Sigmoid colon (tissue), 7 donors: ENCODE results near the gene PLAC9. TPM values are rescaled to one million over a fixed set of nuclear protein-coding genes. Genes with fewer than 3 reads are reported as not detected.

Experiments
- DNase-seq: peaks from one replicate; pipeline ENCODE4 v3.0.0-alpha.2; 2019
- H3K27ac ChIP-seq, 4 donors: fragments of 200-600 bp; sonication (generic); one replicate each; pipeline ENCODE4 v1.5.1; 2016 to 2019; ENCODE audit warnings: mild to moderate bottlenecking in 1 of 4
- H3K27me3 ChIP-seq, 3 donors: fragments of 200-600 bp; sonication (generic); one replicate each; pipeline ENCODE4 v1.5.1; 2019; ENCODE audit warnings: mild to moderate bottlenecking in 1 of 3
- H3K36me3 ChIP-seq, 4 donors: fragments of 200-600 bp; sonication (generic); one replicate each; pipeline ENCODE4 v1.5.1; 2016 to 2019
- H3K4me1 ChIP-seq, 4 donors: fragments of 200-600 bp; sonication (generic); one replicate each; pipeline ENCODE4 v1.5.1; 2017 to 2019
- H3K4me3 ChIP-seq, 4 donors: fragments of 200-600 bp; sonication (generic); one replicate each; pipeline ENCODE4 v1.5.1; 2017 to 2019; ENCODE audit warnings: mild to moderate bottlenecking in 2 of 4, moderate library complexity in 1 of 4
- H3K9me3 ChIP-seq, 4 donors: fragments of 200-600 bp in 3 of 4; sonication (generic) in 3 of 4; one replicate each; pipeline versions ENCODE4 v1.5.1 to v1.6.1; 2013 to 2019
- CTCF ChIP-seq, 4 experiments: fragments of 450-650 bp in 3 of 4; fragments of 200-600 bp in 1 of 4; IDR thresholded peaks; one replicate each; pipeline ENCODE4 v1.5.1; 2016 to 2019; ENCODE audit warnings: antibody characterized with exemption in 4 of 4, mild to moderate bottlenecking in 3 of 4, moderate library complexity in 2 of 4
- EP300 ChIP-seq, 4 donors: sonication (generic); formaldehyde crosslinking; IDR thresholded peaks; one replicate each; pipeline ENCODE4 v1.6.1; 2017; ENCODE audit warnings: antibody characterized with exemption in 4 of 4
- POLR2A ChIP-seq, 2 donors: fragments of 450-650 bp; IDR thresholded peaks; one replicate each; pipeline ENCODE4 v1.6.1; 2016; ENCODE audit warnings: antibody characterized with exemption in 2 of 2, mild to moderate bottlenecking in 2 of 2, moderate library complexity in 2 of 2
- POLR2AphosphoS5 ChIP-seq, 4 donors: sonication (generic); formaldehyde crosslinking; IDR thresholded peaks; one replicate each; pipeline ENCODE4 v1.6.1; 2017; ENCODE audit warnings: antibody characterized with exemption in 4 of 4
- WGBS, 2 donors: extraction: QIAGEN DNeasy Blood & Tissue Kit; methylation state at CpG; one replicate each; pipeline ENCODE4 v1.1.7; 2013; 5-methylcytosine and 5-hydroxymethylcytosine counted together
- intact Hi-C: fragments of 100-400 bp; cut with DNase I; formaldehyde crosslinking; loops from one replicate; pipeline ENCODE4 v1.15.1; 2023
- polyA plus RNA-seq, 3 donors: library from polyadenylated mRNA; stranded (reverse); fragments of 200-250 nt; gene quantifications; one replicate each; pipeline ENCODE4 v1.2.3, GENCODE V29; 2013
- total RNA-seq, 4 donors: library from RNA; depleted of rRNA; stranded (reverse); fragments of >200 nt; gene quantifications; one replicate each; pipeline ENCODE4 v1.1.0, GENCODE V29; 2016
- donor health status: healthy with polysubstance abuse.
- donor health status: Bipolar disorder and iron deficiency.
- donor health status: healthy.

Gene PLAC9
- total and polyA plus RNA-seq, 7 donors: 1.2 to 23.4 (median 7.6) TPM

DNA sequence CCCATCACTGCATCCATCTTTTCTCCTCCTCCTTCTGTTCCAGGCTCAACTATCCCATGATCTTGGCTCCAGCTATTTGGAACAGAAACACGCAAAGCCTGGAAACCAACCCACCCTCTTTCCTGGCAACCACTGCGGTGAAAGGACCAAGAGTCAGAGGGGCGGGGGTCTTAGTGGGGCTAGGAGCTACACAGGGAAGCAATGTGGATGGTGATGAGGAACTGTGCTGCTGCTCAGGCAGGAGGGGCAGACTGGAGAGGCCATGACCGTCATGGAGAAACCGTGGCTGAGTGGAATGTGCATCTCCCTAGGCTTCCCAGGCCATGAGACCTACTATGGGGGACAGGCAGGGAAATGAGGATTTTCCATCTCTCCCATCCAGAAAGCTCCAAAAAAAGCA is 25.6 kb downstream of the PLAC9 start:
- Histone ChIP-seq H3K4me1 (peaks cover 0 to 55% (median 36%) of the 10 kb centered on the region in 4 donors), H3K9me3 (no peaks in the 10 kb centered on the region), H3K27ac (peak overlapping the region; percentile 65 to 89 (median 79)), H3K27me3 (no peaks in the 10 kb centered on the region), H3K36me3 (peaks cover 5 to 71% (median 48%) of the 10 kb centered on the region in 4 donors), H3K4me3 (no peak overlapping the region)
- intact Hi-C loops: loop anchor here (2.0 kb wide), 1 partner anchor 47 kb away; the partner anchor contains the start of gene ANXA11
- WGBS, 2 donors: 84 to 89% methylated on average over 5 of the region's 5 CpGs
- DNase-seq: peak; percentile 64
- TF ChIP-seq CTCF (IDR thresholded peaks at IDR 0.05) (no peak), POLR2A (IDR thresholded peaks at IDR 0.05) (no peak), EP300 (IDR thresholded peaks at IDR 0.05) (no peak), POLR2AphosphoS5 (IDR thresholded peaks at IDR 0.05) (no peak)

DNA sequence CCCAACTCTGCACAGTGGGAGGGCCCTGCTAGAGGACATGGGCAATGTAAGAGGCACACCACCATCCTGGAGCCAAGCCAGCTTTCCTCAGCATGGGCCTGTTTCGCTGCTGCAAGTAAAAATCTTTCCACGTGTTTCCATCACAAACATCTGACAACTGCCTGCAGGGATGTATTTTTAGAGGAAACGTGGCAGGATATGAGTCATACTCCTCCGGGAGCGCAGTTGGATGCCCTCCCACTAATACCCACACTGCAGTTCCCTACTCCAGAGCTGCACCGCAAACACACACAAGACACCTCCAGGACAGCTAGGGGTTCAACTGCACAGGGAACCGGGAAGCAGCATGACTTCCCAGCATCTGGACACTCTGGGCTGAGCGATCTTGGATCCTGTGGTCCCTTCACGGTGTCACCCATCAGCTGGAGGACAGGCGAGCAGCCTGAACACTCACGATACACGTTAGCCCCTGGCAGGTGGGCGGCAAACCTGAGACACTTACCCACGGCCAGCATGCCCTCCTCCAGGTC is 26.1 kb downstream of the PLAC9 start:
- 61 to 73% methylated on average over 14 of the region's 14 CpGs for WGBS, 2 donors
- Histone ChIP-seq H3K9me3 (no peaks in the 10 kb centered on the region), H3K27ac (peak overlapping the region; percentile 65 to 89 (median 79)), H3K27me3 (no peaks in the 10 kb centered on the region), H3K4me1 (peaks cover 0 to 59% (median 39%) of the 10 kb centered on the region in 4 donors), H3K36me3 (peaks cover 5 to 71% (median 48%) of the 10 kb centered on the region in 4 donors), H3K4me3 (no peak overlapping the region)
- intact Hi-C loops: loop anchor here (2.0 kb wide), 1 partner anchor 46 kb away; the partner anchor contains the start of gene ANXA11
- DNase-seq: peak; percentile 96
- peak in 1 of 4 donors; percentile 73 for TF ChIP-seq EP300 (IDR thresholded peaks at IDR 0.05)
- no peak for TF ChIP-seq CTCF (IDR thresholded peaks at IDR 0.05)
- TF ChIP-seq POLR2AphosphoS5 (IDR thresholded peaks at IDR 0.05): peak; percentile 60 to 86 (median 70)

DNA sequence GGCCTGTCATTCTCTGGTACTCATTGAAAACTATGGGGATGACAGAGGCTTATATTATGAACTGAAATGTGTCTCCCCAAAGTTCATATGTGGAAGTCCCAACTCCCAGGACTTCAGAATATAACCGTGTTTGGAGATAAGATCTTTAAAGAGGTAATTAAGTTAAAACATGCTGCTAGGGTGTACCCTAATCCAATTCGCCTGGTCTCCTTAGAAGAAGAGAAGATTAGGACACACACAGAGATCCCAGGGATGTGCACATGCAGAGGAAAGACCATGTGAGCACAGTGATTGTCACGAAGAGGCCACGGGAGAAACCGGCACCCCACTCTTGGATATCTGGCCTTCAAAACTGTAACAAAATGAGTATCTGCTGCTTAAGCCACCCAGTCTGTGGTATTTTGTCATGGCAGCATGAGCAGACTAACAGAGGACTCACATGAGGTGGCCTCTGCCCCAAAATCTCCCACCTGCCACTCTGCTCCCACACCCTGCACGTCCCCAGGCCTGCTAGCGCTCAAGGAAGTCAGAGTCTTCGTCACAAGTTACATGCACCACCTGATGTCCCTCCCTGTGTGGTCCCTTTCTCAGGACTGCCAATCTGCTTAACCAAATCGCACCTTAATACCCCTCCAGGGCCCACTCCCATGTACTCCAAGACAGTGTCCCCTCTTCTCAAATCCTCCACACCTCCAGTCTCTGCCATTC is 26.8 kb downstream of the PLAC9 start:
- DNase-seq: peak; percentile 50
- WGBS, 2 donors: 85% methylated on average over 9 of the region's 9 CpGs
- no peaks in the 10 kb centered on the region for H3K27me3 ChIP-seq
- peaks cover 5 to 74% (median 52%) of the 10 kb centered on the region in 4 donors for H3K36me3 ChIP-seq
- peaks cover 0 to 65% (median 45%) of the 10 kb centered on the region in 4 donors for H3K4me1 ChIP-seq
- no peak for TF ChIP-seq EP300 (IDR thresholded peaks at IDR 0.05)
- TF ChIP-seq CTCF (IDR thresholded peaks at IDR 0.05): no peak
- TF ChIP-seq POLR2A (IDR thresholded peaks at IDR 0.05): no peak
- TF ChIP-seq POLR2AphosphoS5 (IDR thresholded peaks at IDR 0.05): no peak
- intact Hi-C loops: loop anchor here (2.0 kb wide), 1 partner anchor 45 kb away; the partner anchor contains the start of gene ANXA11
- H3K4me3 ChIP-seq: no peak overlapping the region
- H3K27ac ChIP-seq: peak overlapping the region; percentile 65 to 89 (median 79)
- no peaks in the 10 kb centered on the region for H3K9me3 ChIP-seq

DNA sequence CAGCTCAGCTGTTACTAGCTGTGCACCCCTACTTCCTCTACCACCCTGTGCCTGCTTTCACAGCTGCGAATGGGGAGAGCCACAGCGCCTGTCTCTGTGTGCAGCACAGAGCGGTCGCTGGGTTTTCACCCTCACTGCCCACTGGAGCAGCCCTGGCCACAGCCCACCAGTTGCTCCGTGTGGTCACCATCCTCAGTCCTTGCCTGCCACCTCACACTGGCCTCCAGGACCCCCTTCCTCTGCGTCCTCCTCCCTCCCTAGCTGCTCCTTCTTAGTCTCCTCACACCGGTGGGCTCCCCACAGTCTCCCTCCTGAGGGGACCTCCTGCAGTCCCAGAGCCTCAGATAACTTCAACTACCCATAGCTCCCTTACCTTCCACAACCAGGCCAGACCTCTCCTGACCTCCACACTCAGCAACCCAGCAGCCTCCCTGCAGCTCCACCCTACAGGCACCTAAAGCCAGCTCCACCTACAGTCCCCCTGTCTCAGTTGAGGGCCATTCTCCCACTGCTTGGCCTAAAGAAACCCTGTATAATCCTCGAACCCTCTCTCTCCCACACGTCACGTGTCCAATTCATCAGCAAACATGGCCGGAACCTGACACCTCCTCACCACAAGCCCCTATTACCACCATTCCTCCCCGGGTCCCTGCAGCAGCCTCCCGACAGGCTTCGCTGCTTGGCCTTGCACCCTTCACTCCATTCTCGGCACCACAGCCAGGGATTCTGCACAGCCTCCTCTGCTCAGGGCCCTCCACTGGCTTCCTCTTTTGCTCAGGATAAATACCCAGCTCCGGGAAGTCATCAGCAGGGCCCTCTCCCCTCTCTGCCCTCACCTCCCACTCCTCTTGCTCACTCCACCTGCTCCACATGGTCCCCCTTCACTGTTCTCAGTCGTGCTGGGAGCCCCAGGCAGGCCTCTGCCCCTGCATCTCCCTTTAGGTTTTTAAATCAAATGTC is 28.1 kb downstream of the PLAC9 start:
- no peaks in the 10 kb centered on the region for H3K9me3 ChIP-seq
- intact Hi-C loops: no loop called here
- 92 to 95% methylated on average over 17 of the region's 17 CpGs for WGBS, 2 donors
- H3K36me3 ChIP-seq: peaks cover 5 to 74% (median 52%) of the 10 kb centered on the region in 4 donors
- peaks cover 0 to 53% (median 44%) of the 10 kb centered on the region in 4 donors for H3K4me1 ChIP-seq
- TF ChIP-seq EP300 (IDR thresholded peaks at IDR 0.05): no peak
- TF ChIP-seq POLR2A (IDR thresholded peaks at IDR 0.05): no peak
- TF ChIP-seq CTCF (IDR thresholded peaks at IDR 0.05): no peak
- TF ChIP-seq POLR2AphosphoS5 (IDR thresholded peaks at IDR 0.05): no peak
- H3K27ac ChIP-seq: peak overlapping the region in 3 of 4 donors; percentile 76 to 89 (median 82)
- H3K27me3 ChIP-seq: no peaks in the 10 kb centered on the region
- no peak for DNase-seq
- no peak overlapping the region for H3K4me3 ChIP-seq
